Caco-2 (cell line): ENCODE measurements around the gene AQR. TPM values are rescaled to one million over a fixed set of nuclear protein-coding genes. Genes with fewer than 3 reads are reported as not detected.
"Not testable (repeated sequence)": the region's sequence is repeated elsewhere in the genome, so short reads cannot be mapped to it uniquely, and the experiment has no call there.

ENCODE experiments used
- BruUV-seq: library from RNA; stranded (reverse); fragments of 400-500 nt; replicated peaks from 2 replicates; lab custom pipeline; 2021; lab: Mats Ljungman, UMichigan
- CTCF ChIA-PET: fragments of 300-600 bp; sonication (Branson Sonifier 250); formaldehyde crosslinking; loops from one replicate; lab custom pipeline; 2022; ENCODE audit warnings: antibody characterized with exemption; lab: Charles Lee
- POLR2A ChIA-PET: fragments of 300-600 bp; sonication (Branson Sonifier 250); formaldehyde crosslinking; loops from one replicate; lab custom pipeline; 2022; ENCODE audit warnings: antibody characterized with exemption; lab: Charles Lee
- DNase-seq, 2 experiments: peaks; one replicate each; pipeline versions ENCODE4 v3.0.0 to v3.0.0-alpha.2; 2020 to 2022
- H3K27me3 ChIP-seq: replicated peaks from 2 replicates; pipeline ENCODE4 v1.6.0; 2011; ENCODE audit warnings: low read length; ENCODE audit not compliant: control insufficient read depth, insufficient read depth
- H3K36me3 ChIP-seq: 2 replicates; pipeline ENCODE4 v1.5.1; 2011; ENCODE audit warnings: low read length; ENCODE audit not compliant: control insufficient read depth, insufficient read depth
- H3K4me1 ChIP-seq: fragments of 250-450 bp; sonication (Bioruptor Pico); 2 replicates; pipeline ENCODE4 v1.5.1; 2020; ENCODE audit warnings: mild to moderate bottlenecking
- H3K4me3 ChIP-seq: 2 replicates; pipeline ENCODE4 v1.5.1; 2011; ENCODE audit warnings: low read depth, mild to moderate bottlenecking, control low read depth, low read length
- H3K9me3 ChIP-seq: fragments of 250-450 bp; sonication (Bioruptor Pico); 2 replicates; pipeline ENCODE4 v1.5.1; 2020; ENCODE audit warnings: mild to moderate bottlenecking, moderate library complexity
- H3K27ac Mint-ChIP-seq: one replicate; pipeline ENCODE4 v1.8.0; 2022; ENCODE audit warnings: mixed read lengths; ENCODE audit not compliant: unreplicated experiment
- H3K27me3 Mint-ChIP-seq: one replicate; pipeline ENCODE4 v1.8.0; 2022; ENCODE audit warnings: mixed read lengths; ENCODE audit not compliant: insufficient read depth, unreplicated experiment
- H3K36me3 Mint-ChIP-seq: one replicate; pipeline ENCODE4 v1.8.0; 2022; ENCODE audit warnings: mild to moderate bottlenecking, mixed read lengths; ENCODE audit not compliant: insufficient read depth, unreplicated experiment
- H3K4me1 Mint-ChIP-seq: one replicate; pipeline ENCODE4 v1.8.0; 2022; ENCODE audit warnings: low read depth, mixed read lengths; ENCODE audit not compliant: unreplicated experiment
- H3K4me3 Mint-ChIP-seq: one replicate; pipeline ENCODE4 v1.8.0; 2022; ENCODE audit warnings: mild to moderate bottlenecking, moderate library complexity, mixed read lengths; ENCODE audit not compliant: unreplicated experiment
- H3K9me3 Mint-ChIP-seq: one replicate; pipeline ENCODE4 v1.8.0; 2022; ENCODE audit warnings: mixed read lengths; ENCODE audit not compliant: unreplicated experiment
- CTCF ChIP-seq, 2 experiments: fragments of 200-600 bp in 1 of 2; IDR thresholded peaks; 1 replicate in 1 of 2; 2 replicates in 1 of 2; pipeline versions ENCODE4 v1.5.1 to v1.8.0; 2011 to 2022; ENCODE audit warnings: antibody characterized with exemption in 1 of 2, control low read depth in 1 of 2, inconsistent platforms in 1 of 2, low read depth in 1 of 2, low read length in 1 of 2, mild to moderate bottlenecking in 1 of 2, moderate library complexity in 1 of 2; ENCODE audit not compliant: insufficient read depth in 1 of 2, severe bottlenecking in 1 of 2, unreplicated experiment in 1 of 2
- intact Hi-C: fragments of 100-400 bp; cut with micrococcal nuclease; formaldehyde crosslinking; loops from one replicate; pipeline ENCODE4 v1.10.0; 2022; ENCODE audit not compliant: unreplicated experiment
- total RNA-seq: library from RNA; stranded (reverse); gene quantifications from 2 replicates; pipeline ENCODE4 v1.2.3, GENCODE V29; 2022

The AQR gene
- total RNA-seq, 1 experiment from 2014 or later = 27.7 TPM

DNA sequence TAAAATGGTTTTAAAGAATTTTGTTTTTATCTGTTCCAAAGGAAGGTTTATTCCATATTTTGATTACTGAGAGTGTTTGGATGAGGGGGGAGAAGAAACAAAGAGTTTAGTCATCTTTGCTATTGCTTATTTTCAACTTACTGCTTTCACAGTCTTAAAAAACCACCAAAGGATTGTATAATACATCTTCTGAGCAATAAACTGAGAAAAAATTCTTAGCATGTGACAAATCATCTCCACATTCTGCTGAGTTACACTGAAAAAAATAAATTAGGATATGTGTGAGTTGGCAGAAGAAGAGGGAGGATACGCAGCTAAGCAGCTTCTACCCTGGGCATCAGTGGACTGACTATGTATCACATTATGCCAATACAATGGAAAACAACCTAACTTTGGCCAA, 151.0 kb downstream of the AQR start:
- no peak overlapping the region for H3K27ac Mint-ChIP-seq
- H3K27me3 Mint-ChIP-seq = peaks cover 30% of the 10 kb centered on the region
- no peaks in the 10 kb centered on the region for H3K36me3 Mint-ChIP-seq
- H3K9me3 ChIP-seq = no peaks in the 10 kb centered on the region
- H3K9me3 Mint-ChIP-seq = no peaks in the 10 kb centered on the region
- ChIA-PET CTCF (no interaction called here), POLR2A (no interaction called here)
- TF ChIP-seq CTCF (IDR thresholded peaks at IDR 0.05; ENCODE audit: insufficient read depth in 1 of 2, low read depth in 1 of 2, low read length in 1 of 2, severe bottlenecking in 1 of 2, unreplicated experiment in 1 of 2) = no peak
- no peaks in the 10 kb centered on the region for H3K27me3 ChIP-seq
- no peaks in the 10 kb centered on the region for H3K4me1 ChIP-seq
- no peaks in the 10 kb centered on the region for H3K4me1 Mint-ChIP-seq
- DNase-seq = no peak
- H3K4me3 ChIP-seq = no peak overlapping the region
- H3K4me3 Mint-ChIP-seq = no peak overlapping the region
- BruUV-seq = no TSS peak
- no peaks in the 10 kb centered on the region for H3K36me3 ChIP-seq
- intact Hi-C loops = no loop called here

DNA sequence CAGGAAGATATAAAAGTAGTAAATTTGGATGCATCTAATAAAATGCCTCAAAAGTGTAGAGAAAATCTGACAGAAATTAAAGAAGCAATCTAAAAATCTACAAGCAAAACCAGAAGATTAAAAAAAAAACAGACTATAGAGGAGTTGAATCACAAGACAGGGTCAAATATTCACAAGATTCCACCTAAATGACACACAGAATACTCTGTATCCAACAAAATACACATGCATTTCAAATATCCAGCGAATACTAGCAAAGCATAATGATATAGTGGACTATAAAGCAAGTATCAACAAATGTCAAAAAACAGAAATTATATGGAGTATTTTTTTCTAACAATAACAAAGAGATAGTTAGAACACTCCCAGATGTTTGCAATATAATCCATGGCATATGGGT, 153.7 kb downstream of the AQR start:
- no TSS peak for BruUV-seq
- intact Hi-C loops = no loop called here
- Mint-ChIP-seq H3K27me3 (peaks cover 19% of the 10 kb centered on the region), H3K36me3 (no peaks in the 10 kb centered on the region), H3K4me1 (no peaks in the 10 kb centered on the region), H3K27ac (no peak overlapping the region), H3K4me3 (no peak overlapping the region), H3K9me3 (no peaks in the 10 kb centered on the region)
- Histone ChIP-seq H3K4me1 (no peaks in the 10 kb centered on the region), H3K27me3 (no peaks in the 10 kb centered on the region), H3K9me3 (no peaks in the 10 kb centered on the region), H3K36me3 (no peaks in the 10 kb centered on the region), H3K4me3 (no peak overlapping the region)
- ChIA-PET POLR2A (no interaction called here), CTCF (no interaction called here)
- DNase-seq = no peak
- TF ChIP-seq CTCF (IDR thresholded peaks at IDR 0.05; ENCODE audit: insufficient read depth in 1 of 2, low read depth in 1 of 2, low read length in 1 of 2, severe bottlenecking in 1 of 2, unreplicated experiment in 1 of 2) = no peak

GRCh38 chr15:34813446-34814190, 155.9 kb downstream of the AQR start:
- H3K4me1 ChIP-seq = no peaks in the 10 kb centered on the region
- TF ChIP-seq CTCF (IDR thresholded peaks at IDR 0.05; ENCODE audit: insufficient read depth in 1 of 2, low read depth in 1 of 2, low read length in 1 of 2, severe bottlenecking in 1 of 2, unreplicated experiment in 1 of 2) = no peak
- ChIA-PET POLR2A (no interaction called here), CTCF (no interaction called here)
- no peaks in the 10 kb centered on the region for H3K36me3 ChIP-seq
- intact Hi-C loops = no loop called here
- Mint-ChIP-seq H3K27me3 (peaks cover 17% of the 10 kb centered on the region), H3K9me3 (no peaks in the 10 kb centered on the region), H3K4me3 (no peak overlapping the region), H3K4me1 (no peaks in the 10 kb centered on the region), H3K27ac (no peak overlapping the region), H3K36me3 (no peaks in the 10 kb centered on the region)
- DNase-seq = no peak
- H3K4me3 ChIP-seq = no peak overlapping the region
- H3K9me3 ChIP-seq = no peaks in the 10 kb centered on the region
- H3K27me3 ChIP-seq = no peaks in the 10 kb centered on the region
- BruUV-seq = no TSS peak

DNA sequence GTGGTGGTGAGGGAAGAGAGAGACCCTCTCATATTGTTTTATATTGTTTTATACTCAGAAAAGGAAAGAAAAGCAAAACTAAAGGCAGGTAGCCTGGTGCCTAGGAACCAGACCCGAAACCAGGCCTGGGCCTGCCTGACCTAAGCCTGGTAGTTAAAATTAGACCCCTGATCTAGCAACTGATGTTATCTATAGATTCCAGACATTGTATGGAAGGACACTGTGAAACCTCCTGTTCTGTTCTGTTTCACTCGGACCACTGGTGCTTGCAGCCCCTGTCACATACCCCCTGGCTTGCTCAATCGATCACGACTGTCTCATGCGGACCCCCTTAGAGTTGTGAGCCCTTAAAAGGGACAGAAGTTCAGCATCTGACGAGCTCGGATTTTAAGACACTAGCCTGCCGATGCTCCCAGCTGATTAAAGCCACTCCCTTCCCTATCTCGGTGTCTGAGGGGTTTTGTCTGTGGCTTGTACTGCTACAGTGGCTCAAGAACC, 156.6 kb downstream of the AQR start:
- POLR2A ChIA-PET, H3K36me3 Mint-ChIP-seq, H3K27me3 ChIP-seq, H3K4me3 ChIP-seq, H3K4me3 Mint-ChIP-seq, DNase-seq, H3K4me1 Mint-ChIP-seq, H3K4me1 ChIP-seq, intact Hi-C loops, H3K36me3 ChIP-seq, H3K9me3 ChIP-seq, H3K9me3 Mint-ChIP-seq, BruUV-seq, H3K27ac Mint-ChIP-seq, CTCF ChIA-PET: not testable (repeated sequence)
- H3K27me3 Mint-ChIP-seq = peaks cover 13% of the 10 kb centered on the region
